Retinal pigment epithelial cell (primary cell): Measurements from ENCODE around the gene WDR86.
A peak's percentile ranks its signal among the peaks of the same experiment; 100 is the strongest.

Experiments used
- DNase-seq: peaks from one replicate; pipeline ENCODE4 v3.0.0-alpha.2; 2010; ENCODE audit warnings: low read depth
- H3K4me3 ChIP-seq: 2 replicates; pipeline ENCODE4 v1.5.1; 2011; ENCODE audit warnings: mild to moderate bottlenecking, low read length, control low read depth, moderate library complexity
- TF ChIP-seq, protein P1 (sequence below): conservative IDR thresholded peaks from 2 replicates; pipeline ENCODE4 v1.5.1; 2011; ENCODE audit warnings: low read depth, low read length, control low read depth, inconsistent platforms

The WDR86 gene

GRCh38 chr7:151352512-151352911 lies 57.3 kb downstream of the WDR86 start:
- no peak for DNase-seq

GRCh38 chr7:151351967-151352366 lies 57.9 kb downstream of the WDR86 start:
- H3K4me3 ChIP-seq, result no peak overlapping the region
- DNase-seq, result no peak
- TF ChIP-seq, protein P1, sequence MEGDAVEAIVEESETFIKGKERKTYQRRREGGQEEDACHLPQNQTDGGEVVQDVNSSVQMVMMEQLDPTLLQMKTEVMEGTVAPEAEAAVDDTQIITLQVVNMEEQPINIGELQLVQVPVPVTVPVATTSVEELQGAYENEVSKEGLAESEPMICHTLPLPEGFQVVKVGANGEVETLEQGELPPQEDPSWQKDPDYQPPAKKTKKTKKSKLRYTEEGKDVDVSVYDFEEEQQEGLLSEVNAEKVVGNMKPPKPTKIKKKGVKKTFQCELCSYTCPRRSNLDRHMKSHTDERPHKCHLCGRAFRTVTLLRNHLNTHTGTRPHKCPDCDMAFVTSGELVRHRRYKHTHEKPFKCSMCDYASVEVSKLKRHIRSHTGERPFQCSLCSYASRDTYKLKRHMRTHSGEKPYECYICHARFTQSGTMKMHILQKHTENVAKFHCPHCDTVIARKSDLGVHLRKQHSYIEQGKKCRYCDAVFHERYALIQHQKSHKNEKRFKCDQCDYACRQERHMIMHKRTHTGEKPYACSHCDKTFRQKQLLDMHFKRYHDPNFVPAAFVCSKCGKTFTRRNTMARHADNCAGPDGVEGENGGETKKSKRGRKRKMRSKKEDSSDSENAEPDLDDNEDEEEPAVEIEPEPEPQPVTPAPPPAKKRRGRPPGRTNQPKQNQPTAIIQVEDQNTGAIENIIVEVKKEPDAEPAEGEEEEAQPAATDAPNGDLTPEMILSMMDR, result no peak

More at GRCh38 chr7:151352512-151352911, 57.3 kb downstream of the WDR86 start:
- TF ChIP-seq, protein P1, result no peak
- H3K4me3 ChIP-seq, result no peak overlapping the region

DNA sequence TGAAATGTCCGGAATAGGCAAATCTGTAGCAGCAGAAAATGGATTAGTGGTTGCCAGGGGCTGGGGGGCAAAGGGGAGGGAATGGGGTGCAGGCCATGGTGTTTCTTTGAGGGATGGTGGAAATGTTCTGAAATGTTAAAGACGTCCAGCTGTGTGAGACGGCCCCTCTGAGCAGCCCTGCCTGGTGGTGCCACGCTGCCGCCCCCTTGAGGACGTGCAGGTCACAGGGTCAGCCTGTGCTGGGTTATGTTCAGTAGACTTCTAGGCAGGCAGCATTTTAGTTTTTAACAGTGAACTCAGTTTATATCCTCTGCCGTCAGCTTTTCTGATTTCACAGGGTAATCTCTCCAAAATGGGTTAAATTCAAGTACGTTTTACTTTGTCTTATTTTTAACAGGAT lies 58.8 kb downstream of the WDR86 start:
- no peak overlapping the region for H3K4me3 ChIP-seq
- no peak for DNase-seq
- TF ChIP-seq, protein P1, result peak; percentile 40

GRCh38 chr7:151349507-151349853 lies 60.4 kb downstream of the WDR86 start:
- no peak overlapping the region for H3K4me3 ChIP-seq
- TF ChIP-seq, protein P1, result no peak
- DNase-seq, result no peak

GRCh38 chr7:151348970-151349369 lies 60.9 kb downstream of the WDR86 start:
- H3K4me3 ChIP-seq, result no peak overlapping the region
- TF ChIP-seq, protein P1, result no peak

DNA sequence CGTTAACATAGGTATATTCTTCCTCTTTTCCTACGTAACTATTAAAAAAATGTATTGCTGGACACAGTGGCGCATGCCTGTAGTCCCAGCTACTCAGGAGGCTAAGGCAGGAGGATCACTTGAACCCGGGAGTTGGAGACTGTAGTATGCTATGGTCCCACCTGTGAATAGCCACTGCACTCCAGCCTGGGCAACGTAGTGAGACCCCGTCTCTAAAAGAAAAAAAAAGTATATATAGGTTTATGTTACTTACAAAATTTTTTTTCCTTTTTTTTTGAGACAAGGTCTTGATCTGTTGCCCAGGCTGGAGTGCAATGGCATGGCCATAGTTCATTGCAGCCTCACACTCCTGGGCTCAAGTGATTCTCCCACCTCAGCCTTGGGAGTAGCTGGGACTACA lies 62.6 kb downstream of the WDR86 start:
- no peak overlapping the region for H3K4me3 ChIP-seq
- TF ChIP-seq, protein P1, result no peak
- no peak for DNase-seq

More at GRCh38 chr7:151348970-151349369, 60.9 kb downstream of the WDR86 start:
- DNase-seq, result no peak

GRCh38 chr7:151346470-151346769 lies 63.4 kb downstream of the WDR86 start:
- no peak for DNase-seq
- TF ChIP-seq, protein P1, result no peak
- no peak overlapping the region for H3K4me3 ChIP-seq
